Nephron (organoid): ENCODE data around the gene GLB1L2.

Experiments used
- H3K27ac Mint-ChIP-seq, 3 experiments: 2 replicates each; pipeline ENCODE4 v1.8.0; 2020; ENCODE audit warnings: mixed read lengths in 3 of 3, mild to moderate bottlenecking in 2 of 3, moderate library complexity in 1 of 3
- H3K27me3 Mint-ChIP-seq: 2 replicates; pipeline ENCODE4 v1.8.0; 2021; ENCODE audit warnings: low read depth, mild to moderate bottlenecking, moderate library complexity, mixed read lengths
- H3K36me3 Mint-ChIP-seq: 2 replicates; pipeline ENCODE4 v1.8.0; 2020; ENCODE audit warnings: low read depth, mixed read lengths
- H3K4me1 Mint-ChIP-seq: 2 replicates; pipeline ENCODE4 v1.8.0; 2020; ENCODE audit warnings: mixed read lengths
- H3K4me3 Mint-ChIP-seq, 3 experiments: 2 replicates each; pipeline ENCODE4 v1.8.0; 2020; ENCODE audit warnings: mild to moderate bottlenecking in 3 of 3, mixed read lengths in 3 of 3, moderate library complexity in 2 of 3
- H3K9me3 Mint-ChIP-seq: 2 replicates; pipeline ENCODE4 v1.8.0; 2020; ENCODE audit warnings: mixed read lengths
- CTCF ChIP-seq, 3 experiments: fragments of 200-600 bp; sonication (generic); IDR thresholded peaks; one replicate each; pipeline ENCODE4 v1.5.0; 2021; ENCODE audit warnings: antibody characterized with exemption in 3 of 3; ENCODE audit not compliant: unreplicated experiment in 3 of 3

The GLB1L2 gene

GRCh38 chr11:134332189-134332631 lies 422 bp downstream of the GLB1L2 start:
- Mint-ChIP-seq H3K4me1 (peaks cover 9% of the 10 kb centered on the region), H3K9me3 (peaks cover 2% of the 10 kb centered on the region), H3K36me3 (no peaks in the 10 kb centered on the region), H3K27me3 (peaks cover 73% of the 10 kb centered on the region), H3K27ac (no peak overlapping the region), H3K4me3 (peak overlapping the region; percentile 81 to 86 (median 82))
- TF ChIP-seq CTCF (IDR thresholded peaks at IDR 0.05; ENCODE audit: unreplicated experiment in 3 of 3) = no peak

GRCh38 chr11:134332782-134333181 lies 994 bp downstream of the GLB1L2 start:
- H3K4me3 Mint-ChIP-seq = peak overlapping the region; percentile 81 to 86 (median 82)
- H3K27ac Mint-ChIP-seq = no peak overlapping the region
- H3K27me3 Mint-ChIP-seq = peaks cover 73% of the 10 kb centered on the region
- peaks cover 9% of the 10 kb centered on the region for H3K4me1 Mint-ChIP-seq
- TF ChIP-seq CTCF (IDR thresholded peaks at IDR 0.05; ENCODE audit: unreplicated experiment in 3 of 3) = no peak
- H3K9me3 Mint-ChIP-seq = peaks cover 2% of the 10 kb centered on the region
- H3K36me3 Mint-ChIP-seq = no peaks in the 10 kb centered on the region

- H3K27me3 Mint-ChIP-seq = peaks cover 76% of the 10 kb centered on the region
- no peak for TF ChIP-seq CTCF (IDR thresholded peaks at IDR 0.05; ENCODE audit: unreplicated experiment in 3 of 3)
- no peak overlapping the region for H3K27ac Mint-ChIP-seq
- H3K36me3 Mint-ChIP-seq = no peaks in the 10 kb centered on the region
- H3K4me3 Mint-ChIP-seq = peak overlapping the region; percentile 81 to 86 (median 82)
- H3K9me3 Mint-ChIP-seq = peaks cover 2% of the 10 kb centered on the region
- peaks cover 9% of the 10 kb centered on the region for H3K4me1 Mint-ChIP-seq
Measured at GRCh38 chr11:134333312-134333711, 1.5 kb downstream of the GLB1L2 start.

GRCh38 chr11:134333946-134334345 lies 2.2 kb downstream of the GLB1L2 start:
- peaks cover 2% of the 10 kb centered on the region for H3K9me3 Mint-ChIP-seq
- TF ChIP-seq CTCF (IDR thresholded peaks at IDR 0.05; ENCODE audit: unreplicated experiment in 3 of 3) = no peak
- peaks cover 9% of the 10 kb centered on the region for H3K4me1 Mint-ChIP-seq
- H3K36me3 Mint-ChIP-seq = no peaks in the 10 kb centered on the region
- H3K27me3 Mint-ChIP-seq = peaks cover 72% of the 10 kb centered on the region
- no peak overlapping the region for H3K27ac Mint-ChIP-seq
- peak overlapping the region; percentile 43 to 76 (median 54) for H3K4me3 Mint-ChIP-seq

GRCh38 chr11:134334796-134335571 lies 3.2 kb downstream of the GLB1L2 start:
- Mint-ChIP-seq H3K36me3 (no peaks in the 10 kb centered on the region), H3K4me3 (no peak overlapping the region), H3K27me3 (peaks cover 68% of the 10 kb centered on the region), H3K27ac (no peak overlapping the region), H3K4me1 (peaks cover 9% of the 10 kb centered on the region), H3K9me3 (peaks cover 2% of the 10 kb centered on the region)
- TF ChIP-seq CTCF (IDR thresholded peaks at IDR 0.05; ENCODE audit: unreplicated experiment in 3 of 3) = no peak

GRCh38 chr11:134337051-134337450 lies 5.3 kb downstream of the GLB1L2 start:
- Mint-ChIP-seq H3K9me3 (no peaks in the 10 kb centered on the region), H3K36me3 (no peaks in the 10 kb centered on the region)

More at GRCh38 chr11:134337051-134337450, 5.3 kb downstream of the GLB1L2 start:
- Mint-ChIP-seq H3K4me1 (peaks cover 9% of the 10 kb centered on the region), H3K27ac (no peak overlapping the region), H3K4me3 (no peak overlapping the region), H3K27me3 (peaks cover 56% of the 10 kb centered on the region)
- no peak for TF ChIP-seq CTCF (IDR thresholded peaks at IDR 0.05; ENCODE audit: unreplicated experiment in 3 of 3)
